AG10803 (cell line): Measurements from ENCODE around the gene MEIS1.
A peak's percentile ranks its signal among the peaks of the same experiment; 100 is the strongest.

Experiments used
- DNase-seq: peaks from one replicate; pipeline ENCODE4 v3.0.0; 2010; ENCODE audit warnings: low read depth
- H3K4me3 ChIP-seq: 2 replicates; pipeline ENCODE4 v1.5.1; 2011; ENCODE audit warnings: mild to moderate bottlenecking, low read length, control low read depth
- CTCF ChIP-seq: conservative IDR thresholded peaks from 2 replicates; pipeline ENCODE4 v1.5.1; 2011; ENCODE audit warnings: mild to moderate bottlenecking, low read length, control low read depth, inconsistent platforms

MEIS1 gene

GRCh38 chr2:66569974-66570373, 135.0 kb downstream of the MEIS1 start:
- TF ChIP-seq CTCF: no peak
- no peak overlapping the region for H3K4me3 ChIP-seq
- peak; percentile 11 for DNase-seq

- DNase-seq: no peak
- TF ChIP-seq CTCF: no peak
Measured at GRCh38 chr2:66570471-66570870, 135.5 kb downstream of the MEIS1 start.

GRCh38 chr2:66571918-66572317, 137.0 kb downstream of the MEIS1 start:
- TF ChIP-seq CTCF: no peak
- H3K4me3 ChIP-seq: no peak overlapping the region
- DNase-seq: peak; percentile 31

More at GRCh38 chr2:66570471-66570870, 135.5 kb downstream of the MEIS1 start:
- H3K4me3 ChIP-seq: no peak overlapping the region

- no peak for DNase-seq
- H3K4me3 ChIP-seq: no peak overlapping the region
- TF ChIP-seq CTCF: no peak
Measured at GRCh38 chr2:66572391-66572790, 137.5 kb downstream of the MEIS1 start.

GRCh38 chr2:66573416-66573815, 138.5 kb downstream of the MEIS1 start:
- H3K4me3 ChIP-seq: no peak overlapping the region
- DNase-seq: no peak
- no peak for TF ChIP-seq CTCF

- no peak for DNase-seq
- no peak overlapping the region for H3K4me3 ChIP-seq
- TF ChIP-seq CTCF: no peak
Measured at GRCh38 chr2:66573821-66574233, 138.9 kb downstream of the MEIS1 start.

GRCh38 chr2:66574701-66575624, 140.0 kb downstream of the MEIS1 start:
- peak overlapping the region; percentile 69 for H3K4me3 ChIP-seq

More at GRCh38 chr2:66574701-66575624, 140.0 kb downstream of the MEIS1 start:
- TF ChIP-seq CTCF: peak; percentile 58
- DNase-seq: peak; percentile 80
